Fibroblast of pulmonary artery (primary cell): ENCODE results near the gene TBC1D1.

Experiments used
- DNase-seq: peaks from one replicate; pipeline ENCODE4 v3.0.0-alpha.2; 2010; ENCODE audit warnings: low read depth
- H3K4me3 ChIP-seq: replicated peaks from 2 replicates; pipeline ENCODE4 v1.5.1; 2011; ENCODE audit warnings: low read depth, mild to moderate bottlenecking, control low read depth, low read length, moderate library complexity
- CTCF ChIP-seq: IDR thresholded peaks from 2 replicates; pipeline ENCODE4 v1.5.1; 2011; ENCODE audit warnings: mild to moderate bottlenecking, control low read depth, low read length, inconsistent platforms; ENCODE audit errors: missing control alignments

Gene TBC1D1

DNA sequence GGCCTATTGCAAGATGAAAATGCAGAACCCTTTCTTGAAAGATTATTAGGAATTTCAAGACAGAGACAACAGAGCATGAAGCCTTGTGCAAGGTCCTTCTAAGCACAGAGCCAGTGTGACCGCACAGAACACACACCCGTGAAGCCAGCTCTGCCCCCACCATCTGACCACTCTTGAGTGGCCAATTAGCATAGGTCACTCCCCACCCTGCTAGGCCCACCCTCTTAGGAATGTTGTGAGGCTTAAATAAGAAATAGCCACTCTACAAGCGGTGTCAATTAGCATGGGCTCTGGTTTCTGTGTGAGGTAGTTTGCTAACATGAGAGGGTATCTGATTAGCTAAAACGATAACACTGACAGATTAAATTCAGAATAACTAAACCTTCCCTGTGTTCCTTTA lies 222.2 kb downstream of the TBC1D1 start:
- H3K4me3 ChIP-seq = no peak overlapping the region
- TF ChIP-seq CTCF = no peak
- DNase-seq = no peak

DNA sequence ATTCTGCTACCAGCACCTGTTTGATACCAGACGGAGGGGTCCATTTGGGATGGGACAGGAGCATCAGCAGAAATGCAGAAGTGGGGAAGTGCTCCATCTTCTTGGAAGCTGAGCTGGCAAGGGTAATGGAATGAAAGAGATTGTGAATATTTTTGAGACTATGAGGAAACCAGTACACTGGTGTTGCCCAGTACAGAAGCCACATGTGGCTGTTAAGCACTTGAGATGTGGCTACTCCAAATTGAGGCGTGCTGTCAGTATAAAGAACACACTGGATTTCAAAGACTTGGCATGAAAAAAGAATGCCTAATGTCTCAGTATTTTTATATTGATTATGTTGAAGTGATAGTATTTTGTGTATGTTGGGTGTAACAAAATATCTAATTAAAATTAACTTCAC lies 222.7 kb downstream of the TBC1D1 start:
- DNase-seq = no peak
- H3K4me3 ChIP-seq = no peak overlapping the region
- no peak for TF ChIP-seq CTCF

- DNase-seq = no peak
- TF ChIP-seq CTCF = no peak
- no peak overlapping the region for H3K4me3 ChIP-seq
These were observed 223.7 kb downstream of the TBC1D1 start for GRCh38 chr4:38114386-38115150.

DNA sequence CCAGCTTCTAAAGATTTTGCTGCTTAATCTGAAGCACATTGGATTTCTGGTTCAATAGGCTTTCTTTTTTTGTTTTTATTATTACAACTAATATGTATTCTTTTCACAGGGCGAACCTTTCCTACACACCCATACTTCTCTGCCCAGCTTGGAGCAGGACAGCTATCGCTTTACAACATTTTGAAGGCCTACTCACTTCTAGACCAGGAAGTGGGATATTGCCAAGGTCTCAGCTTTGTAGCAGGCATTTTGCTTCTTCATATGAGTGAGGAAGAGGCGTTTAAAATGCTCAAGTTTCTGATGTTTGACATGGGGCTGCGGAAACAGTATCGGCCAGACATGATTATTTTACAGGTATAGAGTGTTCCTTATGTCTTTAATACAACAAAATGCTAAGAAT lies 224.7 kb downstream of the TBC1D1 start:
- no peak for TF ChIP-seq CTCF
- H3K4me3 ChIP-seq = no peak overlapping the region
- DNase-seq = no peak

- no peak overlapping the region for H3K4me3 ChIP-seq
- no peak for DNase-seq
- no peak for TF ChIP-seq CTCF
These were observed 226.7 kb downstream of the TBC1D1 start for GRCh38 chr4:38117591-38117990.

DNA sequence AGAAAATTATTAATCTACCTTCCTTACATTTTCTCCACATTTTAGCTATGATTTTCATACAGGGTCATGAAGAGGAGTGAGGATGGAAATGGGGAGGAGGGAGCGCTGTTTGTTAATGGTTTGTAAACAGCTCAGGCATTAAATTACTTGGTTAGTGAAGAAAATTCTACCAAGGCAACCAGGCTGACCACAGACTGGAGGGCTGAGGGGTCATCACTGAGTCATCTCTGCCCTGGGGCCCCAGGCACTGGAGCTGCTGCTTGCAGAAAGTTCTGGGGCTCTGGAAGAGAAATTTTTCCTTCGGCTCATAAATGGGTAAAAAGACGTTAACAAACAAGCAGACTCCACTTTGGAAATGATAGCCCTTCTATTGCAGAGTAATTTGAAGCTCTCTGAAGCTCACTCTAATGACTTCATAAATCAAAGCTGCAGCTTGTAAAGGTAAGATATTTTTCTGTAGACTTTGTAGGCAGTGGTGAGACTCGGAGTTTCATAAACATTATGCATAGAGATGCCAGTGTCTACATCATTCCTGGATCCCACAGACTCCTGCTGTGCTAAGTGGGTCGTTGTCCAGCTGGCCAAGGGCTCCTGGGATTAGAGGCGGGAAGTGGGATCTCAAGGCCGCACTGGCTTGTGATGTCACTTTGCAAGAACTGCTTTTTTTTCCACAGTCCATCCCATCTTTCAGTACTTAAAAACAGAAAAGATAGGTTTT lies 228.9 kb downstream of the TBC1D1 start:
- no peak for TF ChIP-seq CTCF
- no peak overlapping the region for H3K4me3 ChIP-seq
- no peak for DNase-seq
